Adipocyte (in vitro differentiated cells): ENCODE results near the gene SOS1.

ENCODE experiments used
- DNase-seq: peaks from one replicate; pipeline ENCODE4 v3.0.0-alpha.2; 2015; ENCODE audit warnings: low read depth
- H3K27me3 ChIP-seq: replicated peaks from 2 replicates; pipeline ENCODE4 v1.7.0; 2013; ENCODE audit warnings: mild to moderate bottlenecking, low read length, moderate library complexity; ENCODE audit not compliant: control insufficient read depth, insufficient read depth
- H3K36me3 ChIP-seq: 2 replicates; pipeline ENCODE4 v1.7.0; 2013; ENCODE audit warnings: low read length, mild to moderate bottlenecking, moderate library complexity; ENCODE audit not compliant: control insufficient read depth, insufficient read depth, severe bottlenecking
- H3K4me1 ChIP-seq: 2 replicates; pipeline ENCODE4 v1.7.0; 2013; ENCODE audit warnings: mild to moderate bottlenecking, low read length, moderate library complexity; ENCODE audit not compliant: control insufficient read depth, insufficient read depth
- H3K4me3 ChIP-seq: 2 replicates; pipeline ENCODE4 v1.7.0; 2013; ENCODE audit warnings: mild to moderate bottlenecking, low read length, moderate library complexity
- H3K9ac ChIP-seq: 2 replicates; pipeline ENCODE4 v1.7.0; 2013; ENCODE audit warnings: mild to moderate bottlenecking, low read length, moderate library complexity
- H3K9me3 ChIP-seq: 2 replicates; pipeline ENCODE4 v1.7.0; 2013; ENCODE audit warnings: mild to moderate bottlenecking, low read length, moderate library complexity; ENCODE audit not compliant: control insufficient read depth

Gene SOS1

DNA sequence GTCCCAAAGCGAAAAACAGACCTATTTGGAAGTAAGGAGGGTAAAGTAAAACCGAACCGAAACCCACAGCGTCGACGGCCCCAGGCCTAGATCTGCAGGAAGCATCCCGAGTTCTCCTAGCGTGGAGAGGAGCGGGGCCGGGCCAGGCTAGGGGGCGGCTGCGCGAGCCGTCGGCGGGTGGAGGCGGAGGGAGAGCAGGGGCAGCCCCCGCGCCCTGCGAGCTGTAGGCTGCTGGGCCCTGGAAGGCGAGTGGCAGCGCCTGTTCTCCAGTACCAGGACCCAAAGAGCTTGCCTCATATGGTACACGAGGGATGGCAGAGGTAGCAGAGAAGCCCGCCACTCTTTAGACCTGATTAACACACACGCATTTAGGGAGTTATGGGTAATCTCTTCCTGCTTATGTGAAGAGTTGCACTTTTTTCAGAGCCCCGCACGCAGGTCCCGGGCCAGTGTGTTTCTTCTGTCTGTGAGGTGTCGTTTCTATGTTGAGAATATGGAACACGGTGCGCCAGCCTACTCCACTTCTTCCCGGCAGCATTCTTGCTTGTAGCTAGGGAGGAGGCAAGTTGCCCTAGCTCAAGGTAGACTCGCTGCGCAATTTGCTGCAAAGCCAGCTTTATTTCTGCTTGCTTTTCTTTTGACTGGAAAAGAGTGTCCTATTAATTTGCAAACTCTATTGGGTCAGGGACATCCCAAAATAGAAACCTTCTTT lies 160.1 kb downstream of the SOS1 start:
- DNase-seq = no peak
- H3K9ac ChIP-seq = no peak overlapping the region
- H3K9me3 ChIP-seq = no peaks in the 10 kb centered on the region
- H3K4me1 ChIP-seq = no peaks in the 10 kb centered on the region
- H3K4me3 ChIP-seq = peak overlapping the region; percentile 74
- H3K27me3 ChIP-seq = no peaks in the 10 kb centered on the region
- no peaks in the 10 kb centered on the region for H3K36me3 ChIP-seq

GRCh38 chr2:38959938-38960608 lies 160.8 kb downstream of the SOS1 start:
- Histone ChIP-seq H3K9ac (peak overlapping the region; percentile 65), H3K36me3 (no peaks in the 10 kb centered on the region), H3K9me3 (no peaks in the 10 kb centered on the region), H3K4me3 (peak overlapping the region; percentile 74), H3K27me3 (no peaks in the 10 kb centered on the region), H3K4me1 (no peaks in the 10 kb centered on the region)
- peak; percentile 7 for DNase-seq

- no peaks in the 10 kb centered on the region for H3K27me3 ChIP-seq
- no peak for DNase-seq
Measured at GRCh38 chr2:38959466-38959865, 161.4 kb downstream of the SOS1 start.

DNA sequence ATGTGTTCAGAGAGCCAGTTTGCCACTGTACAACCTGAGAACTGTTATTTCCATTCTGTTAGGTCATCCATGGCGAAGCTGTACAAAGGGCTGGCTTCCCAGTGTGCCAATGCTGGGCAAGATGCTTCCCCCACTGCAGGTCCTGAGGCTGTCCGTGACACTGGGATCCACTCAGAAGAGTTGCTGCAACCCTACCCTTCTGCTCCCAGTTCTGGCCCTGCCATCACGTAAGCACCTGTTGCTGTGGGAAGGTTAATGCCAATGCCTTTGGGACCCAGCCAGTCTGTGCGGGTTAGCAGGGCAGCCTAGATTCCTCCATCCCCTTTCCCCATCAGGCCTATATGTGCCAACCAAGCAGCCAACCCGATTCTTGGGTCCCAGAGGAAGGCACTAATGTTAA lies 162.9 kb downstream of the SOS1 start:
- no peaks in the 10 kb centered on the region for H3K27me3 ChIP-seq
- no peak for DNase-seq

More at GRCh38 chr2:38959466-38959865, 161.4 kb downstream of the SOS1 start:
- Histone ChIP-seq H3K36me3 (no peaks in the 10 kb centered on the region), H3K4me3 (no peak overlapping the region), H3K4me1 (no peaks in the 10 kb centered on the region), H3K9ac (no peak overlapping the region), H3K9me3 (no peaks in the 10 kb centered on the region)

DNA sequence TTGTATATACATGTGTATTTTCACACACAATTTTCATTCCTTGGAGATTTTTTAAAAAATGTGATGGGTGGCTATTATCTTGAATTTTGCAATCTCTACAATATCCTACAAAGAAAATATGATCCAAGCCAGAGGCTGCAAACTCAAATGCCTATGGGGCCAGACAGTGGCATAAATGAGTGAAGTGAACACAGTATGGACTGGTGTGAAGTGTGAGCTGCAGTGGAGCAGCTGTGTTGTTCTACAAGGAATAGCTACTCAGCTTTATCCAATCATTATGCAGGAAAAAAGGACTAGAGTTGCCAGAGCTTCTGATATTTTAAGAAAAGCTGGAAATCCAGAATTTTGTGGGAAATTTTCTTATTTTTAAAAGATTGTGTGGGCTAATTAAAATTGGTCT lies 169.1 kb downstream of the SOS1 start:
- H3K27me3 ChIP-seq = no peaks in the 10 kb centered on the region
- H3K36me3 ChIP-seq = no peaks in the 10 kb centered on the region
- no peaks in the 10 kb centered on the region for H3K4me1 ChIP-seq
- H3K9me3 ChIP-seq = no peaks in the 10 kb centered on the region
- no peak overlapping the region for H3K4me3 ChIP-seq
- H3K9ac ChIP-seq = no peak overlapping the region
- DNase-seq = no peak

More for the DNA sequence above, 162.9 kb downstream of the SOS1 start:
- no peaks in the 10 kb centered on the region for H3K9me3 ChIP-seq
- H3K4me3 ChIP-seq = no peak overlapping the region
- H3K9ac ChIP-seq = no peak overlapping the region
- no peaks in the 10 kb centered on the region for H3K36me3 ChIP-seq
- H3K4me1 ChIP-seq = no peaks in the 10 kb centered on the region

- Histone ChIP-seq H3K9ac (no peak overlapping the region), H3K9me3 (no peaks in the 10 kb centered on the region), H3K36me3 (no peaks in the 10 kb centered on the region), H3K4me1 (peaks cover 7% of the 10 kb centered on the region), H3K27me3 (no peaks in the 10 kb centered on the region), H3K4me3 (no peak overlapping the region)
- no peak for DNase-seq
Measured at GRCh38 chr2:38948995-38949394, 171.9 kb downstream of the SOS1 start.

DNA sequence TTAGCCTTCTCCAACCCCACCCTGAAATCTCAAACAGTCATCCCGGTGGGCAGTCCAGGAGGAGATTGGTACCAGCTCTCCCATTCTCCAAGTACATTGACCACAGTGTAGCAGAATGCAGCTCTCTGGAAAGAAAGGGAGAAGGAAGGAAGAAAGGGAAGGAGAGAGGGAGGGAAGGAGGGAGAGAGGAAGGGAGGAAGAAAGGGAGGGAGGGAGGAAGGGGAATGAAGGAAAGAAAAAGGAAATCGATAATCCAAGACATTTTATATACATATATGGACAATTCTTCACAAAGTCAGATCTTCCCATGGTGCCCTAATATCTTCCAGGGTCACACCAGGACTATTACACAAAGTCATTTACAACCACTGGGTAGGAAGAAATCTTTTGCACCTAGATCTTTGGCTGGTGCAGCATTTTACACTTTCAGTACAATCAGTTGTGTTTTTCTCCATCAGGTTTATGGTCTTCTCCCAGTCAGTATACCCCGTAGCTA lies 172.4 kb downstream of the SOS1 start:
- no peak overlapping the region for H3K9ac ChIP-seq
- no peaks in the 10 kb centered on the region for H3K36me3 ChIP-seq
- DNase-seq = no peak
- peaks cover 7% of the 10 kb centered on the region for H3K4me1 ChIP-seq
- no peak overlapping the region for H3K4me3 ChIP-seq
- no peaks in the 10 kb centered on the region for H3K27me3 ChIP-seq
- no peaks in the 10 kb centered on the region for H3K9me3 ChIP-seq

DNA sequence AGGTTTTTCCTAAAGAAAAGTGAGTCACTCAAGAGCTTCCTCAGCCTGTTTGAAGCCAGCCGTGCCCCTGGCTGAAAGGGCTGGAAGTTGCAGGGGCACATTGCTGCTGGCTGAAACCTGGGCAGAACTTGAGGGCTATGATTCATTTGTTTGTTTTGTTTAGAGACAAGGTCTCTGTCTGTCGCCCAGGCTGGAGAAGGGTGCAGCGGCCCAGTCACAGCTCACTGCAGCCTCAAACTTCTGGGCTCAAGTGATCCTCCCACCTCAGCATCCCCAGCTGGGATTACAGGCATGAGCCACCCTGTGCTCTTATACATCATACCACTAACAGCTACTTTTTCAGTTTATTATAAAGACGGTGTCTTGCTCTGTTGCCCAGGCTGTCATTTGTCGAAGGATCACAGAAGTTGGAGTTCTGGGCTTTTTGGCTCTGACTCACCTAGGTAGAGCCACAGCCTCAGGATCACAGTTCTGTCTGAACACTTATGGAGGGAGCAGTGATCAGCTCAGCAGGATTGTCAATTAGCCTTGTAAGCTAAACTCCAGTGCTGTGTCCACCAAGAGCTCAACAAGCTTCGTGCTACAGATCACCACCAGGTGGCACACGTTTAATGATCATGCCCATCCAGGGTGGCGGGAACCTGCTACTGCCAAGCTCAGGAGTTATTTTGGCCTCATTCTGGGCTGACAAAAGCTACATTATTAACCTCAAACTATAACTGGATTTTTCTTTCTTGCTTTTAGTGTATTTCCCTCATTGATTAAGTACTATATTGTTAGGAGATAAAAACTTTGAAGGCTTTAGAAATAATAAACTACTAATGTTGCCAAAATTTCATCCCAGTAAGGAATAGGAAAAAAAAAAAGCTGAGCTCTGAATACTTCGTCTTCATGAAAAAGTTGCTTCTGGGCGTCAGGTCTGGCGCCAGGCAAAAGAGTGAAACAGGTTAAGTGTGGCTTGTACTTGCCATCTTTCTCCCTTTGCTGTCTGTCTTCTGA lies 173.3 kb downstream of the SOS1 start:
- Histone ChIP-seq H3K4me3 (no peak overlapping the region), H3K27me3 (no peaks in the 10 kb centered on the region), H3K9ac (no peak overlapping the region), H3K9me3 (no peaks in the 10 kb centered on the region), H3K4me1 (peaks cover 7% of the 10 kb centered on the region), H3K36me3 (no peaks in the 10 kb centered on the region)
- DNase-seq = peak; percentile 80

DNA sequence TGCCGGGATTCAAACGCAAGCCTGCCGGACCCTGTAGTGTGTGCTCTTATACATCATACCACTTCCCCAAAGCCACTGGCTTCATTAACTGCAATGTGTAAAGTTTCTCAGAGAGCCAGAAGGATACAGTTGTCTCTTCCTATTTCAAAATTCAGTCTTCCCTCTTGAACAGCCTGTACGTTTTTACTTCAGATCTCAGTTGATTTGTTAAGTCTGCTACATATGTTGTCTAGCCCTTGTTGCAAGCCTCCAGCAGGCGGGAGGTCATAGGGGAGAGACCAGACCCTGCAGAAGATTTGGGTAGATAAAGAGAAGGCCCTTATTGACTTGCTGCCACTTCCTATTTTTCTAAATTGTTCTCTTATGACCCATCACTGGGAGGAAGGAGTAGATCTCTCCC lies 174.9 kb downstream of the SOS1 start:
- no peaks in the 10 kb centered on the region for H3K36me3 ChIP-seq
- H3K9me3 ChIP-seq = no peaks in the 10 kb centered on the region
- DNase-seq = no peak
- H3K4me3 ChIP-seq = no peak overlapping the region
- H3K4me1 ChIP-seq = peaks cover 7% of the 10 kb centered on the region
- no peaks in the 10 kb centered on the region for H3K27me3 ChIP-seq
- H3K9ac ChIP-seq = no peak overlapping the region

DNA sequence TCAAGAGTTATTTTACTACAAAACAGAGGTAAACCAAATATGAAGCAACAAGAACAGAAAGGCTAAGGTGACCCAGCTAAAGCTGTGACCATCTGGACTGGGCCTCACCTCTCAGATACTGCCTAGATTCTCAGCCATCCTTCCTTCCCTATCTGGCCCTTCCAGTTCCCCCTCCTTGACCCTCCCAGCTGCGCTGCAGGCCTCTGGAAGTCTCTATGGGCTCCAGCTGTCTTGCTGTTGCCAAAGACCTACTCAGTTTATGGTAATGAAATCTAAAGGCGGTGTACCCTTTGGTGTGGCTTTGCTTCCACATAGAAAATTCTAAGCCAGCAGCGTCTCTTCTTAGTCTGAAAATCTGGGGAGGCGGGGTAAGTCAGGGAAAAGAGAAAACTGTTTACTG lies 175.5 kb downstream of the SOS1 start:
- Histone ChIP-seq H3K9me3 (no peaks in the 10 kb centered on the region), H3K4me3 (no peak overlapping the region), H3K36me3 (no peaks in the 10 kb centered on the region), H3K4me1 (peaks cover 7% of the 10 kb centered on the region), H3K9ac (no peak overlapping the region), H3K27me3 (no peaks in the 10 kb centered on the region)
- no peak for DNase-seq

- Histone ChIP-seq H3K4me3 (no peak overlapping the region), H3K4me1 (peaks cover 7% of the 10 kb centered on the region), H3K9me3 (no peaks in the 10 kb centered on the region), H3K36me3 (no peaks in the 10 kb centered on the region), H3K9ac (no peak overlapping the region), H3K27me3 (no peaks in the 10 kb centered on the region)
- DNase-seq = no peak
Measured at GRCh38 chr2:38943784-38944183, 177.1 kb downstream of the SOS1 start.
